ENCODE results near the gene WWOX. TPM values are rescaled to one million over a fixed set of nuclear protein-coding genes. Genes with fewer than 3 reads are reported as not detected.

Gene WWOX
- total and polyA plus RNA-seq, 2 of the 13 experiments (the other 11 are each of a cell fraction or from before 2014, with no cell fraction given) = 9.1 to 37.4 TPM

DNA sequence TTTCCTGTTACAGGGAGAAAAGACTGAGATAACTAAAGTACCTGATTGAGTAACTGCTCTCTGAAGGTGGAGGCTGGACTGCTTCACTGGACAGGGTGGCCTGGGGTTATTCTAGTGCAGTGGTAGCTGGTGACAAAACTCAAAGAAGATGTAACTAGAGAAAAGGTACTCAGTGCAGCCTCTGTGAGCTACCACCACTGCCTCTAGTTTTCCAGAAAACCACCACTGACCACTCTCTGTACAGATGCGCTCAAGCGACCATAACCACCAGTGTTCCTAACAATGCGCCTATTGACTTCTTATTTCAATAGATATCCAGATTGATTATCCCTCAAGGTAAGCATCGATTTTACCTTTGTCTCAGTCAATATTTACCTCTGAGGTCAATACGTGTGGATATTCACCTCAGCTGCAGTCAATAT, 492.2 kb downstream of the WWOX start (continued):
- TF ChIP-seq IKZF4 (CRISPR knock-in tag; IDR thresholded peaks at IDR 0.05; ENCODE audit: borderline replicate concordance, low read depth, not compliant biosample characterization) = no peak
- TF ChIP-seq, protein P1, sequence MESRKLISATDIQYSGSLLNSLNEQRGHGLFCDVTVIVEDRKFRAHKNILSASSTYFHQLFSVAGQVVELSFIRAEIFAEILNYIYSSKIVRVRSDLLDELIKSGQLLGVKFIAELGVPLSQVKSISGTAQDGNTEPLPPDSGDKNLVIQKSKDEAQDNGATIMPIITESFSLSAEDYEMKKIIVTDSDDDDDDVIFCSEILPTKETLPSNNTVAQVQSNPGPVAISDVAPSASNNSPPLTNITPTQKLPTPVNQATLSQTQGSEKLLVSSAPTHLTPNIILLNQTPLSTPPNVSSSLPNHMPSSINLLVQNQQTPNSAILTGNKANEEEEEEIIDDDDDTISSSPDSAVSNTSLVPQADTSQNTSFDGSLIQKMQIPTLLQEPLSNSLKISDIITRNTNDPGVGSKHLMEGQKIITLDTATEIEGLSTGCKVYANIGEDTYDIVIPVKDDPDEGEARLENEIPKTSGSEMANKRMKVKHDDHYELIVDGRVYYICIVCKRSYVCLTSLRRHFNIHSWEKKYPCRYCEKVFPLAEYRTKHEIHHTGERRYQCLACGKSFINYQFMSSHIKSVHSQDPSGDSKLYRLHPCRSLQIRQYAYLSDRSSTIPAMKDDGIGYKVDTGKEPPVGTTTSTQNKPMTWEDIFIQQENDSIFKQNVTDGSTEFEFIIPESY (CRISPR knock-in tag; IDR thresholded peaks at IDR 0.05) = peak; percentile 33; the same call in 1 of the 2 replicates
- TF ChIP-seq, protein P2, sequence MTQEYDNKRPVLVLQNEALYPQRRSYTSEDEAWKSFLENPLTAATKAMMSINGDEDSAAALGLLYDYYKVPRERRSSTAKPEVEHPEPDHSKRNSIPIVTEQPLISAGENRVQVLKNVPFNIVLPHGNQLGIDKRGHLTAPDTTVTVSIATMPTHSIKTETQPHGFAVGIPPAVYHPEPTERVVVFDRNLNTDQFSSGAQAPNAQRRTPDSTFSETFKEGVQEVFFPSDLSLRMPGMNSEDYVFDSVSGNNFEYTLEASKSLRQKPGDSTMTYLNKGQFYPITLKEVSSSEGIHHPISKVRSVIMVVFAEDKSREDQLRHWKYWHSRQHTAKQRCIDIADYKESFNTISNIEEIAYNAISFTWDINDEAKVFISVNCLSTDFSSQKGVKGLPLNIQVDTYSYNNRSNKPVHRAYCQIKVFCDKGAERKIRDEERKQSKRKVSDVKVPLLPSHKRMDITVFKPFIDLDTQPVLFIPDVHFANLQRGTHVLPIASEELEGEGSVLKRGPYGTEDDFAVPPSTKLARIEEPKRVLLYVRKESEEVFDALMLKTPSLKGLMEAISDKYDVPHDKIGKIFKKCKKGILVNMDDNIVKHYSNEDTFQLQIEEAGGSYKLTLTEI (CRISPR knock-in tag; conservative IDR thresholded peaks at IDR 0.05) = no peak
- TF ChIP-seq, protein P3, sequence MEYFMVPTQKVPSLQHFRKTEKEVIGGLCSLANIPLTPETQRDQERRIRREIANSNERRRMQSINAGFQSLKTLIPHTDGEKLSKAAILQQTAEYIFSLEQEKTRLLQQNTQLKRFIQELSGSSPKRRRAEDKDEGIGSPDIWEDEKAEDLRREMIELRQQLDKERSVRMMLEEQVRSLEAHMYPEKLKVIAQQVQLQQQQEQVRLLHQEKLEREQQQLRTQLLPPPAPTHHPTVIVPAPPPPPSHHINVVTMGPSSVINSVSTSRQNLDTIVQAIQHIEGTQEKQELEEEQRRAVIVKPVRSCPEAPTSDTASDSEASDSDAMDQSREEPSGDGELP (IDR thresholded peaks at IDR 0.05; ENCODE audit: borderline replicate concordance, low read depth) = no peak
- TF ChIP-seq ZNF577 (CRISPR knock-in tag; IDR thresholded peaks at IDR 0.05; ENCODE audit: borderline replicate concordance, low read depth) = no peak
- peak; percentile 49; the same call in 1 of the 2 replicates for TF ChIP-seq GFI1 (CRISPR knock-in tag; IDR thresholded peaks at IDR 0.05; ENCODE audit: borderline replicate concordance)
- 0 out of 2 replicates have a peak, but pooled peaks have one; percentile 29 for TF ChIP-seq NFIC (IDR thresholded peaks at IDR 0.05; ENCODE audit: low read length)
- peak; percentile 57; the same call in 1 of the 2 replicates for TF ChIP-seq FOXP4 (CRISPR knock-in tag; IDR thresholded peaks at IDR 0.05)
- no peak for TF ChIP-seq MAFF (IDR thresholded peaks at IDR 0.05; ENCODE audit: low read depth, low read length)
- TF ChIP-seq ZBTB38 (CRISPR knock-in tag; IDR thresholded peaks at IDR 0.05) = 0 out of 2 replicates have a peak, but pooled peaks have one; percentile 34
- no peak for TF ChIP-seq ZNF878 (CRISPR knock-in tag; IDR thresholded peaks at IDR 0.05)
- TF ChIP-seq ZNF737 (CRISPR knock-in tag; IDR thresholded peaks at IDR 0.05; ENCODE audit: borderline replicate concordance) = no peak
- peak; percentile 51; the same call in 1 of the 2 replicates for TF ChIP-seq ZNF292 (CRISPR knock-in tag; IDR thresholded peaks at IDR 0.05; ENCODE audit: borderline replicate concordance, low read depth)
- no peak for TF ChIP-seq ZNF670 (CRISPR knock-in tag; IDR thresholded peaks at IDR 0.05; ENCODE audit: borderline replicate concordance)
- TF ChIP-seq ZNF414 (CRISPR knock-in tag; IDR thresholded peaks at IDR 0.05) = no peak
- TF ChIP-seq POGZ (CRISPR knock-in tag; IDR thresholded peaks at IDR 0.05) = peak; percentile 52; the same call in 1 of the 2 replicates
